ENCODE data around the gene RPS23.
"Not testable (repeated sequence)": the region's sequence is repeated elsewhere in the genome, so short reads cannot be mapped to it uniquely, and the experiment has no call there.

Gene RPS23

DNA sequence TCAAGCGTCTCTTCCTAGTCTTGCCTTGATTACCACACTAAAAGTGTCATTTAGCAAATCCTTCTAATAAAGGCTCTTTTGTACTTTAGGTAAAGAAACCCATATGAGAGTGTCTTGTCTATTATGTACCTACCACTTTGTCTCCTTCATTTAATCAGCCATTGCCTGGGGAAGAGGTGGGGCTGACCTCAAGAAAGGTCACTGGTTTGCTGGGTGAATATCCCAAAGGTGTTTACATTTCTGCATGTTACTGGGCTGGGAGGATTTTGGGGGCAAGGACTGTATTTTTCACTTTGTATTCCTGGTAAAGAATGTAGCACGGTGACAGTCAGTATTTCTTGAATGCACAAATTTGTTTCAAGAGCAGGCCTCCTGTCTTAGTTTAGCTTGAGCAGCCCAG lies 11.9 kb upstream of the RPS23 start:
- DNase-seq (ENCODE audit: low spot score): no peak

GRCh38 chr5:82287625-82288024 lies 9.5 kb upstream of the RPS23 start:
- no peak for DNase-seq (ENCODE audit: low spot score)

GRCh38 chr5:82285206-82285605 lies 7.1 kb upstream of the RPS23 start:
- no peak for DNase-seq (ENCODE audit: low spot score)

DNA sequence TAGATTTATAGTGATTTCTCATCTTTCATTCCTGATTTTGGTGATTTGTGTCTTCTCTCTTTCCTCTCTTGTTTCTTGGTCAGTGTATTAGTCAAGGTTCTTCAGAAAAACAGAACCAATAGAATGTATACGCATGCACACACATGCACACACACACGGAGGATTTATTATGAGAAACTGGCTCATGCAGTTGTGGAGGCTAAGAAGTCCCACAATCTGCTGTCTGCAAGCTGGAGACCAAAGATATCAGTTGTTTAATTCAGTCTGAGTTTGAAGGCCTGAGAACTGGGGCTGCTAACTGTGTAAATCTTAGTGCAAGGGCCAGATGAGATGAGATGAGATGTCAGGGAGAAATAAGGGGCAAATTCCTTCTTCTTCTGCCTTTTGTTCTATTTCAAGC lies 5.7 kb upstream of the RPS23 start:
- no peak for DNase-seq (ENCODE audit: low spot score)

GRCh38 chr5:82278711-82279370 lies 687 bp upstream of the RPS23 start:
- DNase-seq (ENCODE audit: low spot score): no peak

GRCh38 chr5:82277613-82277986 lies 554 bp downstream of the RPS23 start:
- DNase-seq (ENCODE audit: low spot score): no peak

GRCh38 chr5:82276800-82277612 lies 1.1 kb downstream of the RPS23 start:
- no peak for DNase-seq (ENCODE audit: low spot score)

DNA sequence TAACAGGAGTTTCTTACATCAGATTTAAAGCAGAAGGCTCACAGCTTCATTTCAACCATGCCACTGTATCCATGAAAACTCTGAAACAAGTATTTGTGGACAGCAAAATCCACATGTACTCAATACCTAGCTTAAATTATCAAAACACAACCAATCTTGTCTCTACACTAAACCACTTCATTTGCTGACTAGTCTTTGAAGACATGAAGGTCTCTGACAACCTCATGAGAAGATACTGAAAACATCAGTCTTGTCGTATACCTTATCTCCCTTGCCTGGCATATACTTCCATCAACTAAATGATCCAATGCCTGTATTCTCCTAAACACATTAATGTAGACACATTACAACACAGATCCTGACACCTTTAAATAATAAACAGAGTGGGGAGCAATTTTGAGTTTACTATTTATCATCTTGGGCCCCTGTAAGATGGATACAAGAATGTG lies 2.9 kb downstream of the RPS23 start:
- DNase-seq (ENCODE audit: low spot score): no peak

DNA sequence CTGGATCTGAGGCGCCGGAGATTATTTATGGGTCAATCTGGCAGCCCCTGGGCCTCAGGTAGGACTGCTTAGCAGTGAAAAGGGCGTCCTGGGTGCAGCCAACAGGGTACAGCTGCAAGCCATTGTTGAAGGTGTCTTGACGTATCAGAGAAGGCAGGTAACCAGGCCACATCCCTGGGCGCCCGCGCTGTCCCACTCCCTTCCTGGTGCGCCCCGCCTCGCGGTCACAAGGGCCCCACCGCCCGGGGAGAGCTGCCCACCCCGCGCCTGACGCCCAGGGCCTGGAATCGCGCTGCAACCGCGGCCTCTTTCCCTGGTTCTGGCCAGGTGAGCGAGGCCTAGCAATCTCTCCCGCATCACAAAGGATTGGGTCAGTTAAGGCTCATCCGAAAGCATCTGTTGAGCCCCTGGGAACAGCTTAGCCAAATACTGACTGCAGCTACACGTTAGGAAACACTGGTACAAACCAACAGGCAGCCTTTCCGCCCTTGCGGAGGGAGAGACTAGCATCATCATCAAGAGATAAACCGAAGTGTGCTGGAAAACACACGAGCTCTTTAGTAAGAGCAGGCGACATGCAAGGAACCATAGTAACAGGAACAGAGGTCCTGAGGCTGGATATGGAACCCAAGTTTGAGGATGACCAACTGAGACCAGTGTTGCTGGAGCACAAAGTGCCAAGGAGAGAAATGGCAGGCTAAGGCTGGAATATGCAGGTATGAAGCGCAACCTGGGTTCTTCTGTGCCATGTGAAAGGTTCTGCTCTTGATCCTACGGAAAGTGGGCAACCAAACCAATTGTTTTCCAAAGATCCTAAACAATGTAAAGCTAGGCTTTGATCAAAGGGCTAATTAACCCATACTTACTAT lies 3.6 kb downstream of the RPS23 start:
- peak; percentile 26 for DNase-seq (ENCODE audit: low spot score)

- not testable (repeated sequence) for DNase-seq (ENCODE audit: low spot score)
These were observed 4.7 kb downstream of the RPS23 start for GRCh38 chr5:82273426-82273825.

DNA sequence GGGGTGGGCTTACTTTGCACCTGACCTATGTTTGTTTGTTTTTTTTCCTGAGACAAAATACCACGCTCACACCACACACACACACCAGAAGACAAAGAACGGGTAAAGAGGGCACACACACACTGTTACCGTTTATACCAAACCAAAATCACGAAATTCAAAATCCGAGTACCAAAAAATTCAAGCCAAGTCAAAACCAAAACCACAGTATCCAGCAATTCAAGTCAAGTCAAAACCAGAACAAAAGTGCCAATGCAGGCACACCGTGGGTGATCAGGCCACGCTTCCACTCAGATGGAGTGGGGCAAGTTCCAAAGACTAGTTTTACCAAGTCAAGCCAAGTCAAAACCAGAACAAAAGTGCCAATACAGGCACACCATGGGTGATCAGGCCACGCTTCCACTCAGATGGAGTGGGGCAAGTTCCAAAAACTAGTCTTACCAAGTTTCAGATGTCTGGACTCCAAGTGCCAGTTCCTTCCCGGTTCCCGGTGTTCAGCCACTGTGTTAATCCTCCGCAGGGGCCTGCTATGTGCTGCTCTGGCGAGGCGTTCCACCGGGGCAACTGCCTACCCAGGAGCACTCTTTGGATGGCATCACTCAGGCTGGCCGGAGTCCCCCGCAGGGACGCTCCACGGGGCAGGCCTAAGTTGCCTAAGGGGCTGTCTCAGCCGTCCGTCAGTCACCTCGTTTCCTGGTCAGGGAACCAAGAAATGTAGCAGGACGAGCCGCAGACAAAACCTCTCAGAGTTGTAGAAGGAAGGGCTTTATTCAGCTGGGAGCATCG lies 5.4 kb downstream of the RPS23 start:
- not testable (repeated sequence) for DNase-seq (ENCODE audit: low spot score)

- not testable (repeated sequence) for DNase-seq (ENCODE audit: low spot score)
These were observed 8.8 kb downstream of the RPS23 start for GRCh38 chr5:82269363-82269762.

- not testable (repeated sequence) for DNase-seq (ENCODE audit: low spot score)
These were observed 10.7 kb downstream of the RPS23 start for GRCh38 chr5:82267297-82267933.

- no peak for DNase-seq (ENCODE audit: low spot score)
These were observed 13.1 kb downstream of the RPS23 start for GRCh38 chr5:82265047-82265446.

GRCh38 chr5:82259172-82259800 lies 18.9 kb downstream of the RPS23 start:
- peak; percentile 25 for DNase-seq (ENCODE audit: low spot score)

- DNase-seq (ENCODE audit: low spot score): peak; percentile 7
These were observed 20.4 kb downstream of the RPS23 start for GRCh38 chr5:82257729-82258128.

GRCh38 chr5:82257247-82257646 lies 20.9 kb downstream of the RPS23 start:
- no peak for DNase-seq (ENCODE audit: low spot score)

DNA sequence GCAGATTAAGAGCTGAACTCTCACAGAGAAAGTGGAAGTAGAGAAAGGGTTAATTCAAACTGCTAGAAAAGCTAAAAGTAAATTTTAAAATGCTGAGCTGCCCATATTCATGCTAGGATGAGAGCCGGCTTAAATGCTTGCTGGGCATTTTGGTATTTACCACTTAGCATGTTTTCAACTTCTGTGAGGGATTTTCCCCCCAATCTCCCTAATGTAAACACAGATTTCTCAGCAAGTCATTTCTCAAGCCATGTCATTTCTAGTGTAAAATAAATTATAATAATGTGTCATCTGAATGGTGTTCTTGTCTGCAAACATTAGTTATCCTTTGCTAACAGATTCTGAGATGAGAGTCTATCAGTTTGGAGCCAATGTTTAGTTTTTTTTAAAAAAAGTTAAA lies 22.3 kb downstream of the RPS23 start:
- DNase-seq (ENCODE audit: low spot score): no peak

DNA sequence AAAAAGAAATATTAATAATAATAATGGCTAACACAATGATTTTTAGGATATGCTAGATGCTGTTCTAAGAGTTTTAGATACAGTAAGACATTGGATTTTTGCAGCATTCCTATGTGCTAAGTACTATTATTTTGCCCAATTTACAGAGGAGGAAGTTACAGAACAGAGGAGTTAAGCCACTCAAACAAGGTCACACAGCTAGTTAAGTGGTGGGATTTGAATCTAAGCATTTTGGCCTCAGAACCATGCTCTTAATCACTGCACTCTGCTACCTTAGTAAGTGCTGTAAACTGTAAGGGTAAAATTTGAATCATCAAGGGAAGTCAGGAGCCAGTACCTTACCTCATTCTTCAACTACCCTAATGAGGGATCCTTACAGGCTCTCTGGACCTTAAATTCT lies 25.4 kb downstream of the RPS23 start:
- DNase-seq (ENCODE audit: low spot score): no peak

- no peak for DNase-seq (ENCODE audit: low spot score)
These were observed 31.1 kb downstream of the RPS23 start for GRCh38 chr5:82246960-82247574.

Data from iPS-NIHi11 (cell line).